NCI-H1417 (cell line): ENCODE measurements around the gene QSOX2.

Experiments used
- DNase-seq, 3 experiments: peaks; one replicate each; lab custom pipeline; 2025; lab: John Stamatoyannopoulos, UW

The QSOX2 gene

DNA sequence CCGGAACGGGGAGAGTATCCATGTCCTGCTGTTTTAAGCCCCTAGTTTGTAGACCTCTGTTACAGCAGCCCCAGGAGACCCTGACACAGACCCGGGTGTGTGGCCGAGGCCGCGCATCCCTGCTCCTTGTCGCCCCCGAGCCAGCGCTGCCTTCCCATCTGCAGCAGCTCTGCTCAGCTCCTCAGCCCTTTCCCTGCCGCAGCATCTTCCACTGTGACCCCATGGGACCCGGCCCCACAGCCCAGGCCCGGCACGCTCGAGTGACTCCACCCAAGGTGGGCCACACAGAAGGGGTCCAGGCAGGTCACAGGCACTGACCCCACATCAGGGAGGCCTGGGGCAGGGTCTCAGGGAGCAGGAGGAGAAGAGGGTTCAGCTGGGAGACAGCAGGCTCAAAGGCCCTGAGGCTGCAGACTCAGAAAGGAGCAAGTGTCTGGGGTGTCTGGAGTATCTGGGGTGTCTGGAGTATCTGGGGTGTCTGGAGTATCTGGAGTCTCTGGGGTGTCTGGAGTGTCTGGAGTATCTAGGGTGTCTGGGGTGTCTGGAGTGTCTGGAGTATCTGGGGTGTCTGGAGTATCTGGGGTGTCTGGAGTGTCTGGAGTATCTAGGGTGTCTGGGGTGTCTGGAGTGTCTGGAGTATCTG lies 71.8 kb downstream of the QSOX2 start:
- no peak for DNase-seq

DNA sequence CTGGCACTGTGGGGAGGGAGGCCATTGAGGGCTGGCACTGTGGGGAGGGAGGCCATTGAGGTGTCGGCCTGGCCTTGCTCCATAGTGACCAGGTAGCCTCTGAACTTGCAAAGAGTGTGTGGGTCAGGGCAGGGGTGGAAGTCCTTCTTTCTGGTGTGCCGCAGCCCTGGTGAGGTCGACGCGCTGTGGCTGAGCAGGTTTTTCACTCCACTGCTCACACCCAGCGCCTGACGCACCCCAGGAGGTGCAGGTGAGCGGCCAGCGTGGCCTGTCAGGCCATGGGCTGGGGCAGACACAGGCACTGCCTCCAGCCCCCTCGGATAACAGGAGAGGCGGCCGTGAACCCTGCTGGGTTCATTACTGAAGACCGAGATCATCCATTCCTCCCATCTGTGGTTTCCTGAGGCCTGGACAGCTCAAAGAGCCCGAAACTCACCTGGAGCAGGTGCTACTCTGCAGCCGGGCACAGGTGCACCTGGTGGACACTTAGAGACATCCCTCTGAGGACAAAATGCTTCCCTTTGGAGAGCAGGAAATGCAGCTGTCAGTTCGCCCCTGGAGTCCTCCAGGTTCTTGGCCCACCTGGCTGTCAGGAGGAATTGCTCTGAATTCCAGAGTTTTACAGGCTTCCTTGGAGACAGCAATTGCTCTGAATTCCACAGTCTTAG lies 73.1 kb downstream of the QSOX2 start:
- peak; percentile 51 to 80 (median 52) for DNase-seq

GRCh38 chr9:136171801-136172411 lies 73.7 kb downstream of the QSOX2 start:
- no peak for DNase-seq

DNA sequence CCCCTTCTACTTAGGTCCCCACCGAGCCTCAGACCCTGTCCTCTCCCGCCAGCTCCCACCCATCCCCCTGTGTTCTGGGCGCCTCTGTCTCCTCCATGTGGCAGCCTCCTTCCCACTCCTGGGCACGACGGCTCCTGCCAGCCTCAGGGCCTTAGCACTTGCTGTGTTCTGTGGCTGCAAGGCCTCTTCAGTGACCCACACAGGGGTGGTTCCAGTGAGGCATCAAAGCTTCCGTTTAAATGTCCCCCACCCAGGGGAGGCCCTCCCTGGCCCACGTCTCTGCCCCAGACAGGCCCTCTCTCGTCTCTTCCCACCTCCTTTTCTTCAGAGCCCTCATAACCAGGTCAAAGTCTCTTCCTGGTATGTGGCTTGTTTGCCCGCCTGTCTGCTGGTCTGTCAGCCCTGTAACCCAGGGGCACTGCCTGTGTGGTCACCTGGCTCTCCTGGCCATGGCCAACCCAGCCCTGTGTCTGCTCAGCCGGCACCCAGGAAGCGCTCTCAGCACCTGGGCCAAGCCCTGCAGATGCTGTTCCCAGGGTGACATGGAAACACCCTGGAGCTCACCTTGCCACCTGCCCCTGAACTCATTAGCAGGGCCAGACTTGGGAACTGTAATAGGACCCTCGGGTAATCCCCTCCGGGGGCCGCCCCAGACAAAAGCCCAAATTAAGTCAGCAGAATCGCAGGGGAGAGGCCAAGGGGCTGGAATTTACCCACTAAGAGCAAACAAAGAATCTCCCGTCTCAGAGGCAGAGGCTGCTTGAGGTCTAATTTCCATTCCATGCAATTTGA lies 74.4 kb downstream of the QSOX2 start:
- peak; percentile 43 to 73 (median 58) for DNase-seq

- DNase-seq = no peak
Measured at GRCh38 chr9:136170006-136170901, 75.4 kb downstream of the QSOX2 start.

- DNase-seq = no peak
Measured at GRCh38 chr9:136169495-136169894, 76.1 kb downstream of the QSOX2 start.

DNA sequence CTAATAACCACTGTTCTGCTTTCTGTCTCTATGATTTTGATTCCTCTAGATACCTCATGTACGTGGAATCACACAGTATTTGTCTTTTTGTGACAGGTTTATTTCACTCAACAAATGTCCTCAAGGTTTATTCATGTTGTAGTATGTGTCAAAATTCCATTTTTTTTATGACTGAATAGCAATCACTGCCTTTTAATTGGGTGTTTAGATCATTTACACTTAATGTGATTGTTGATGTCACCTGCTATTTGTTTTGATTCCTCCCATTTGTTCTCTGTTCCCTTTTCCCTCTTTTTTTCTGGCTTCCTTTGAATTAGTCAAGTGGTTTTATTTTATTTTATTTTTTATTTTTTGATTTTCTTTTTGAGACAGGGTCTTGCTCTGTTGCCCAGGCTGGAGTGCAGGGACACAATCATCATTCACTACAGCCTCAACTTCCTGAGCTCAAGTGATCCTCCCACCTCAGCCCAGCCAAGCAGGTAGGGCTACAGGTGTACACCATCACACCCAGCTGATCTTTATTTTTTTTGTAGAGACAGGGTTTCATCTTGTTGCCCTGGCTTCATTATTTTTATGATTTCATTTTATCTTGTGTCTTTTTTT lies 82.3 kb downstream of the QSOX2 start:
- DNase-seq = no peak

DNA sequence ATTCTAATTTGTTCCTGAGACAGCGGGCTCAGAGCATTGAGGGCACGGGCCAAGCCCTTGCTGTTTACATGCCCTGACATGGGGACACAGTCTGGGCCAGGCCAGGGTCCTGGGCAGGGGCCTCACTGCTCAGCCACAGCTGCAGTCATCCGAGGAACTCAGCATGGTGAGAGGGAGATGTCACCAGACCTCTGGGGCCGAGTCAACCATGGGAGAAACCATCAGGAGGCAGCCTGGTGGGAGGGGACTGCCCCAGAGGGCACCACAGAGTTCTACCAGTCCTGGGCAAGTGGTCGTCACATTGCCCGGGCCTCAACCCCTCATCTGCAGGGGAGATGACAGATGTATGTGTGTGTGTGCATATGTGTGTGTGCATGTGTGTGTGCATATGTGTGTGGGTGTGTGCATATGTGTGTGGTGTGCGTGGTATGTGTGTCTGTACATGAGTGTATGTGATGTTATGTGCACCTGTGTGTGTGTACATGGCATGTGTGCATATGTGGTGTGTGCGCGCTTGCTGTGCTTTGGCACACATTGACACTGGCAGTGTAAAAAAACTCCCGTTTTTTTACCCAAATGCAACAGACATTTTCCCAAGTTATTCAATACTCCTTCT lies 84.5 kb downstream of the QSOX2 start:
- DNase-seq = peak in 2 of 3 experiments; percentile 53 to 63

DNA sequence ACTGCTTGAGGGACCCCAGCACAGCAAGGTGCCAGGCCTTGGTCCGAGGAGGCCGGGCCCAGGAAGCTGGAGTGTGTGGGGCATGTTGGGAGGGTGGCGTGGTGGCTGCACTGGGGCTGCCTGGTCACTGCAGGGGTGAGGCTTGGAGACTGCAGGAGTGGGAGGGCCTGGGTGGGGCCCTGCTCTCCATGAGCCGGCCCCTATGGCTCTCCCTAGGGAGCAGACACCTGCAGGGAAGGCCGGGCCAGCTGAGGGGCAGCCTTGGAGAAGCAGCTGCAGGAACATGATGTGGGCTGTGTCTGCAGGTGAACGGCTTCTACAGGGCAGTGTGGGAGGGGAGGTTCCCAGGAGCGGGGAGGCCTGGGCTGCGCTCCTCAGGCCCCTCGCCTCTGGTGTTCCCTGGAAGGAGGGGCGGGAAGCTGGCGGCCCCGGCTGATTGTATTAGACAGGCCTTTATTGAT lies 85.2 kb downstream of the QSOX2 start:
- peak; percentile 65 to 90 (median 84) for DNase-seq

DNA sequence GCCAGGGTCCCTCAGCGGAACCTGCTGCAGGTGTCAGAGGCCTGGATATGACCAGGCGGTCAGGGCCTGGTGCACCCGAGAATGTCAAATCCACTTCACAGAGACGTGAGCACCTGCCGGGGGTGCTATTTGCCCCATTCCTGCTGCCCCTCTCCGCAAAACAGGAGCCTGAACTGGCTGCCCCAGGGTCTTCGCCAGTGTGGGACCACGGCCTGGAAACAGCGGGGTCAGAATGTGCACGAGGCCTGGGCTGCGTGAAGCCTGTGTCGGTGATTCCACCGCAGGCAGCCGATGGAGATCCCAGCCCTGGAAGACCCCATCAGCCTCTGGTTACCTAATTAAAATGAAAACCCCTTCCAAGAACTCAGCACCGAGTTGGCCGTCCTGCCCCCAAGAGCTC lies 85.8 kb downstream of the QSOX2 start:
- no peak for DNase-seq

- no peak for DNase-seq
Measured at GRCh38 chr9:136157477-136158265, 87.9 kb downstream of the QSOX2 start.
